Inflammatory macrophage treated with lipopolysaccharide for 1 hour (primary cell): ENCODE data around the gene HELZ2.
A peak's percentile ranks its signal among the peaks of the same experiment; 100 is the strongest.

Source experiments
- DNase-seq, 2 donors: peaks; one replicate each; pipeline ENCODE4 v3.0.0-alpha.2; 2020 to 2022

HELZ2 gene

DNA sequence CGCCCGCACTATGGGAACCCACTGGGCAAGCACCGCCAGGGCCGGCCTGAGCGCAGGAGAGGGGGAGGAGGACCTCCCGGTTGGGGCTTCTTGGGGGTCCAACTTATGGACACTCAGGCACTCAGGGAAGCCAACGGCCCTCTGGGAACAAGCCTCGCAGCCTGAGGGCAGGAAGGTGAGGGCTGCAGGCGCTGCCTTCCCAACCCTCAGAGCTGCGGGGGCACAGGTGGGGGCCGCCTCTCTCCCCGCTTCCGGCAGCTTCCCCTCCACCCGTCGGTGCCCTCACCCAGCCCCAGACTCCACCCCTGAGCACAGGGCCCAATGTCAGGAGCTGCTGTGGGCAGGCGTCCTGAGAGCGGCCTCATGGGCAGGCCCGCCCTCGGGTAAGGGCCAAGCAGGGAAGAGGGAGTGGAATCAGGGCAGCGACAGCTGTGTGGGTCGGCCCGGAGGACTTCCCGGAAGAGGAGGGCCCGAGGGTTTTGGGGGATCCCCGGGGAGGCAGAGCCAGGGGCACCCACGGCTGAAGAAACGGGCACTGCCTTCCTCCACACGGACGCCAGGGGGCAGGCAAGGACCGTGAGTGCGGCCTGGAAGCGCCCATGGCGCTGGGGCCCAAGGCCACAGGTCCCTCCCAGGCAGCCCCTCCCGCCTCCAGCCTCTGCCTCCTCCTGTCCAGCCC, 36.4 kb downstream of the HELZ2 start:
- peak; percentile 99 for DNase-seq

- DNase-seq = peak; percentile 75 to 81
These were observed 37.0 kb downstream of the HELZ2 start, which contains the start of gene PTK6 for GRCh38 chr20:63536997-63537524. Gene PTK6, minus strand, starts transcription at chr20:63537376. Its CDS starts 62 bp downstream, at chr20:63537314.

GRCh38 chr20:63536241-63536977, 37.6 kb downstream of the HELZ2 start:
- no peak for DNase-seq

- no peak for DNase-seq
These were observed 39.0 kb downstream of the HELZ2 start for GRCh38 chr20:63534831-63535651.

DNA sequence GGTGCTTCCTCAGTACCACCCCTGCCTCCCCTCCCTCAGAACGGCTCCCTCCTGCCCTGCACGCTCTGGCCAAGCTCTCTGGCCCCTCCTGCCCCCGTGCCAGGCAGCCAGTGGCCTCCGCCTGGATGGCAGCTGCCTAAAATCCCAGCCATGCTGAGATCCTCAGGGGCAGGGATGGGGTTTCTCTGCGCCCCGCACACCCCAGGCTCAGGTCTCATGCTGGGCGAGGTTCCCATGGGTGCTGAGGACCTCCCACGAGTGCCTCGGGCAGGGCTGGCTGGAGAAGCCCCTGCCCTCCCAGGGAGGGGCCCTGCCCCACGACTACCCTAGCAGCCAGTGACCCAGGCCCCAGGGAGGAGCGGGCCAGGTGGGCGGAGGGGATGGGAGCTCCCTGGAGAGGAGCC, 39.6 kb downstream of the HELZ2 start:
- DNase-seq = no peak

DNA sequence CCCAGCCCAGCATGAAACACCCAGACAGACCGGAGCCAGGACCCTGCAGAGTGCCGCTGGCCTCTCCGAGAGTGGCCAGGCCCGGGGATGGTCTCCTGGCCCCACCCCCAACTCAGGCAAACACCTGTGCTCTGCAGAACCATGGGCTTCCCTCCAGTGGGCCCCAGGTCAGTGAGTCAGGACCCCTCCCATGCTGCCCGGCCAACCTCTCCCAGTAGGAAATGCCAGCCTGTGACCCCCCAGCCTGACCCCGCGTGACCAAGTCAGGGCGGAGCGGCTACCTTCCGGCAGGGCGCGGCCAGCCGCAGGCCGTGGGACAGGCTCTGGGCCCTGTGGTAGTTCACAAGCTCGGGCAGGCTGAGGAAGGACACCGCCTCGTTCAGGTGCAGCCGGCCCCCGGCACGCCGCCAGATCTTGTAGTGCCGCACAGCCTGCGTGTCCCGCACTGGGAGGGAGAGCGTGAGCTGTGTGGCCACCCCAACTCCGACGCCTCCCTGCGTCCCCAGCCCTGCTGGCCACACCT, 40.1 kb downstream of the HELZ2 start:
- DNase-seq = no peak

DNA sequence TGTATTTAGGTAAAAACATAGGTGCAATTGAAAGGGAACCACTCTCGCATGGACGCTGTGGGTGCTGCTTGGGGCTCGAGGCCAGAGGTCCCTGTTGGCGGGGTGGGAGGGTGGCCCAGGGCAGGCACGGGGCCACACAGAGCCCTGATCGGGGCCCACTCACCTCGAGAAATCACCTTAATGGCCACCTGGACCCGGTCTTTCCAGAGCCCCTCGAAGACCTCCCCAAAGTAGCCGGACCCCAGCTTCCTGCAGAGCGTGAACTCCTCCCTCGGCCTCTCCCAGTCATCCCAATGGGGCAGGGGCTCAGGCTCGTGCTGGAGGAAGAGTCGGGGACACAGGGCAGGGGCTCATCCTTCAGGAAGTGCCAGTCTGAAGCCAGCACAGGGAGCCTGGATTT, 40.7 kb downstream of the HELZ2 start:
- no peak for DNase-seq

DNA sequence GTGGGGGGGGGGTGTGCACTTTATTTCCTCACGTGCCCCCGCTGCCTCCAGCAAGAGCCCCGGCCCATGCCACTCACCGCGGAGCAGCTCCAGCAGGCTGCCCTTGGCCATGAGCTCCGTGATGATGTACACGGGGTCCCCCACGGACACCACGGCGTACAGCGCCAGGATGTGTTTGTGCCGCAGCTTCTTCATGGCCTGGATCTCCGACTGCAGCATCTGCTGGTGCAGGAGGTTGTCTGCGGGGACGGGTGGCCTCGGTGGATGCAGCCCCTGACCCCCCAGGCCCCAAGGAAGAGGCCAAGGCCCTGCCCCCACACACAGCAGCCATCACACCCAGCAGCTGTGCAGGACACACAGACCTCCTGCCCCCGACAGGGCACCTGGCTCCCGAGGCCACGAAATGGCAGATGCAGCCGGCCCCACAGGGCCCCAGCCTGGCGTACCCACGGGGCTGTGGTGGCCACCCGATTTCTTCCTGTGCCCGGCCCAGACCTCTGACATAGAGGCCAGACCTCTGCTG, 41.5 kb downstream of the HELZ2 start:
- no peak for DNase-seq

DNA sequence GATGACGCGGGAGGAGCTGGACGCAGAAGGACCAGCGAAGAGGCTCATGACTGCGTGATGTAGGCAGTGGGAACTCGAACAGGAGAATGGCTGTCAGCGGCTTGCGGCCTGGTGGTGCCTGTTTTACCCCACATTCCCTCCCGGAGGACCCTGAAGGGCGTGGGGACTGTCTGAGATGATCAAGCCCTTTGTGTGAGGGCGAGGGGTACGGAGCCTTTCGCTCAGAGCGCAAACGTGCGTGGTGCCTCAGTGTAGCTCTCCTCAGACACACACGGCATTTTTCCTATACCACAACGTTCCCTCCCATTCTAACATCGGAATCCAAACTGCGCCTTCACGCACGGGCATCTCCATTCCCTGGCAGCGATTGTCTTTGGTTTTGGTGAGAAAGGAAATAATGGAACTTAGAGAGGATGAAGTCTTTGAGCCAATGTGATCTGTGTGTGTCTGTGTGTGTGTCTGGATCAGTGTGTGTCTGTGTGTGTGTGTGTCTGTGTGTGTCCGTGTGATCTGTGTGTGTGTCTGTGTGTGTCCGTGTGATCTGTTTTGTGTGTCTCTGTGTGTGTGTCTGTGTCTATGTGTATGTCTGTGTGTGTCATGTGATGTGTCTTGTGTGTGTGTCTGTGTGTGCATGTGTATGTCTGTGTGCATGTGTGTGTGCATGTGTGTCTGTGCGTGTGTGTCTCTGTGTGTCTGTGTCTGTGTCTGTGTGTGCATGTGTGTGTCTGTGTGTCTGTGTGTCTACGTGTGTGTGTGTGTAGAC, 42.2 kb downstream of the HELZ2 start:
- no peak for DNase-seq

DNA sequence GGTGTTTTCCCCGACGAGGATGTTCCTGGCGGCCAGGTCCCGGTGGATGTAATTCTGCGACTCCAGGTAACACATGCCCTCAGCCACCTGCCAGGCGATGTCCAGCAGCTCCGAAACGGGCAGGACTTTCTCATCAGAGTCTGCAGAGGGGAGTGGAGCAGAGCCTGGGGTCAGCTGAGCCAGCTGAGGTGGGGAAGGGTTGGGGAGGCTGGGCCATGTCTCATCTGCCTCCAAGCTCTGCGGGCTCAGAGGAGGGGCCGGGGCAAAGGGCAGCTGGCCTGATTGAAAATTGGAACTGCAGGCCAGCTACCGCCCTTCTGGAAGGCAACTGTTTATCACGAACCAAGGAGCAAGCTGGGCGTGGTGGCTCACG, 43.3 kb downstream of the HELZ2 start:
- DNase-seq = no peak

DNA sequence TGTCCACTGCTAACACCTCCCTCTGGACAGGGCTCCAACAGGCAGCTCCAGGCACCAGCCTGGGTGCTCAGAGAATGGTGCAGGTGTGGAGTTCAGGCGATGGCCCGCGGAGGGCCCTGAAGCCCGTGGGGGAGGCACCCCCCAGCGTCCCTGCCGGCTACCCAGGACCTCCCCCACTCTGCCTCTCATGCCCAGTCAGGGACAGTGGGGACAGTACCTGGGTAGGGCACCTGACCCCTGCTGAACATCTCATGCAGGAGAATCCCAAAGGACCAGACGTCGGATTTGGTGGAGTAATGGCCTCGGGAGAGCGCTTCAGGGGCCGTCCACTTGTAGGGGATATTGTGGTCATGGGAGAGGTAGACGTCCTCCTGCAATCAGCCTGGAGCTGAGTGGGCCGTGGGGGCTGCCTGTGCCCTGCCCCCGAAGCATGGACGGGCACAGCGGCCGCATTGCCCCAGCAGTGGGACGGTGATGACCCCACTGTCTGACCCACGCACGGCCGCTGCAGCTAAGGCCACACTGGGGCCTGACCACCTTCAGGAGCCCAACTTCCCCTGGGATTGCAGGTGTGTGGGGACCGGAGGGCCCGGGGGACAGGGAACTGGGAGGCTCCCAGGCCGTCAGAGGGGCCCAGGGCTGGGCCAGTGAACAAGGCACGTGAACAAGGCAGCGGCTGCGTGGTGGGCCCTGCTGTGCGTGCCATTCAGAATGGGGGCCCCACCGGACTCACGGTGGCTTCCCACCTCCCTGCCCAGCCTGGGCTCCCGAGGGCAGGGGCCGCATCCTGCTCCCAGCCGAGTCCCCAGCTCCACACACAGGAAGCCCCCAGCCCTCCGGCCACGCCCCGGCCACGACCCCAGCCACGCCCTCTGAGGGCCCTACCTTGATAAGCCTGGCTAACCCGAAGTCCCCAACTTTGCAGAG, 43.9 kb downstream of the HELZ2 start:
- DNase-seq = no peak

GRCh38 chr20:63529180-63529860, 44.7 kb downstream of the HELZ2 start:
- DNase-seq = no peak

DNA sequence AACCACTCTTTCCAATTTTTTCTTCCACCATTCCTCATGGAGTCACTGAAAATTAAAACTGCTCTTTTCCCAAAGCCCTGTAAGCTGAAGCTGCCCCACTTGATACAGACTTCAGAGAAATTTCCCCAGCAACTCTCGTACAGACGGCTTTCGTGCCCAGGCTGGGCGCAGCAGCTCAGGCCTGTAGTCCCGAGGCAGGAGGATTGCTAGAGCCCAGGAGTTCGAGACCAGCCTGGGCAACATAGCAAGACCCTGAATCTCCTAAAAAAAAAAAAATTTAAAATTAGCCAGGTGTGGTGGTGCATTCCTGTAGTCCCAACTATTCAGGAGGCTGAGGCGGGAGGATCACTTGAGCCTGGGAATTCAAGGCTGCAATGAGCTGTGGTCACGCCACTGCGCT, 46.9 kb downstream of the HELZ2 start:
- no peak for DNase-seq

GRCh38 chr20:63525971-63526370, 48.1 kb downstream of the HELZ2 start:
- no peak for DNase-seq

GRCh38 chr20:63525185-63525584, 48.9 kb downstream of the HELZ2 start:
- no peak for DNase-seq
